ENCODE results near the gene TMEM217.

TMEM217 gene

GRCh38 chr6:37205175-37205996 lies 52.6 kb downstream of the TMEM217 start:
- H3K4me2 ChIP-seq (ENCODE audit: low read depth, low read length) = no peak overlapping the region
- H3K4me1 ChIP-seq (ENCODE audit: low read length) = peaks cover 6% of the 10 kb centered on the region; the same call in 1 of the 2 replicates
- no peak overlapping the region for H2AFZ ChIP-seq (ENCODE audit: low read length)
- no peaks in the 10 kb centered on the region for H4K20me1 ChIP-seq (ENCODE audit: insufficient read depth, low read length)
- H3K9me3 ChIP-seq (replicated peaks; ENCODE audit: insufficient read depth, low read length) = no peaks in the 10 kb centered on the region
- H3K79me2 ChIP-seq (ENCODE audit: low read length) = no peaks in the 10 kb centered on the region
- H3K27ac ChIP-seq (ENCODE audit: low read length) = no peak overlapping the region
- H3F3A ChIP-seq (ENCODE audit: insufficient read depth, low read length) = no peaks in the 10 kb centered on the region
- no peaks in the 10 kb centered on the region for H3K27me3 ChIP-seq (replicated peaks; ENCODE audit: insufficient read depth, low read length)
- H3K36me3 ChIP-seq (replicated peaks; ENCODE audit: insufficient read depth, low read length) = no peaks in the 10 kb centered on the region
- H3K4me3 ChIP-seq (ENCODE audit: low read length) = no peak overlapping the region
- TF ChIP-seq EZH2 (optimal IDR thresholded peaks at IDR 0.05; ENCODE audit: low read depth, low read length) = no peak
- TF ChIP-seq EZH2phosphoT487 (IDR thresholded peaks at IDR 0.05; ENCODE audit: low read length) = no peak
- TF ChIP-seq CTCF (IDR thresholded peaks at IDR 0.05; ENCODE audit: low read length) = no peak
- H3K9me2 ChIP-seq (replicated peaks; ENCODE audit: insufficient read depth, low read length) = no peaks in the 10 kb centered on the region
- DNase-seq = no peak
- H3K9ac ChIP-seq (ENCODE audit: low read length) = no peak overlapping the region

- Histone ChIP-seq H3K9me2 (replicated peaks; ENCODE audit: insufficient read depth, low read length) (no peaks in the 10 kb centered on the region), H3K9me3 (replicated peaks; ENCODE audit: insufficient read depth, low read length) (no peaks in the 10 kb centered on the region), H3K4me2 (ENCODE audit: low read depth, low read length) (no peak overlapping the region), H4K20me1 (ENCODE audit: insufficient read depth, low read length) (no peaks in the 10 kb centered on the region), H3K4me1 (ENCODE audit: low read length) (peaks cover 6% of the 10 kb centered on the region; the same call in 1 of the 2 replicates), H3F3A (ENCODE audit: insufficient read depth, low read length) (no peaks in the 10 kb centered on the region), H3K79me2 (ENCODE audit: low read length) (no peaks in the 10 kb centered on the region), H3K27me3 (replicated peaks; ENCODE audit: insufficient read depth, low read length) (no peaks in the 10 kb centered on the region), H3K27ac (ENCODE audit: low read length) (no peak overlapping the region), H3K9ac (ENCODE audit: low read length) (no peak overlapping the region), H3K36me3 (replicated peaks; ENCODE audit: insufficient read depth, low read length) (no peaks in the 10 kb centered on the region), H2AFZ (ENCODE audit: low read length) (no peak overlapping the region), H3K4me3 (ENCODE audit: low read length) (no peak overlapping the region)
- DNase-seq = no peak
- no peak for TF ChIP-seq EZH2 (optimal IDR thresholded peaks at IDR 0.05; ENCODE audit: low read depth, low read length)
- no peak for TF ChIP-seq EZH2phosphoT487 (IDR thresholded peaks at IDR 0.05; ENCODE audit: low read length)
- TF ChIP-seq CTCF (IDR thresholded peaks at IDR 0.05; ENCODE audit: low read length) = no peak
Measured at GRCh38 chr6:37204014-37204751, 53.8 kb downstream of the TMEM217 start.

GRCh38 chr6:37202788-37203491 lies 55.0 kb downstream of the TMEM217 start:
- Histone ChIP-seq H4K20me1 (ENCODE audit: insufficient read depth, low read length) (no peaks in the 10 kb centered on the region), H3F3A (ENCODE audit: insufficient read depth, low read length) (no peaks in the 10 kb centered on the region), H2AFZ (ENCODE audit: low read length) (no peak overlapping the region), H3K27me3 (replicated peaks; ENCODE audit: insufficient read depth, low read length) (no peaks in the 10 kb centered on the region), H3K36me3 (replicated peaks; ENCODE audit: insufficient read depth, low read length) (no peaks in the 10 kb centered on the region), H3K9me2 (replicated peaks; ENCODE audit: insufficient read depth, low read length) (no peaks in the 10 kb centered on the region), H3K9me3 (replicated peaks; ENCODE audit: insufficient read depth, low read length) (no peaks in the 10 kb centered on the region), H3K4me3 (ENCODE audit: low read length) (no peak overlapping the region), H3K9ac (ENCODE audit: low read length) (no peak overlapping the region), H3K79me2 (ENCODE audit: low read length) (no peaks in the 10 kb centered on the region), H3K27ac (ENCODE audit: low read length) (no peak overlapping the region), H3K4me2 (ENCODE audit: low read depth, low read length) (no peak overlapping the region), H3K4me1 (ENCODE audit: low read length) (peaks cover 5% of the 10 kb centered on the region; the same call in 1 of the 2 replicates)
- no peak for DNase-seq
- TF ChIP-seq CTCF (IDR thresholded peaks at IDR 0.05; ENCODE audit: low read length) (no peak), EZH2phosphoT487 (IDR thresholded peaks at IDR 0.05; ENCODE audit: low read length) (no peak), EZH2 (optimal IDR thresholded peaks at IDR 0.05; ENCODE audit: low read depth, low read length) (no peak)

Measured in MM.1S (cell line).